Stimulated activated CD4-positive, alpha-beta T cell treated with anti-CD3 and anti-CD28 coated beads, Interleukin-15, amount 100 ng/mL, for 24 hours (primary cell): ENCODE measurements around the gene USP31.

ENCODE experiments used
- DNase-seq: peaks from one replicate; pipeline ENCODE4 v3.0.0-alpha.2; 2020

The USP31 gene

DNA sequence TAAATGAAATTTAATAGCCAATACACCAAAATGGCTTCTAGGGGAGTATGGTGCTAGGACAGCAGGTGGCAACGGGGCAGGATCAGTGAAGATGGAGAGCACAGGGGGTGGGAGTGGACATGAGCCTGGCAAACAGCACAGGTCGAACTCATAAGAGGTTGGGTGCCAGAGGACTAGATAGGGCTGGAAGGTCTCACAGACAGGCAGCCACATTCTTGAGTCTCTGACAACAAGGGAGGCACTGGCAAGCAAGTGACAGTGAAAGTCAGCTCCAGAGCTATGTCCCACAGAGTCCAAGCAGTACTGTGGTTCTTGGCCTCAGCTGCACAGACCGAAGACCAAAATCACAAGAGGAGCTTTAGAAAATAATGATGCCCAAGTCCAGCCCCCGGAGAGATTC, 61.2 kb downstream of the USP31 start:
- no peak for DNase-seq

DNA sequence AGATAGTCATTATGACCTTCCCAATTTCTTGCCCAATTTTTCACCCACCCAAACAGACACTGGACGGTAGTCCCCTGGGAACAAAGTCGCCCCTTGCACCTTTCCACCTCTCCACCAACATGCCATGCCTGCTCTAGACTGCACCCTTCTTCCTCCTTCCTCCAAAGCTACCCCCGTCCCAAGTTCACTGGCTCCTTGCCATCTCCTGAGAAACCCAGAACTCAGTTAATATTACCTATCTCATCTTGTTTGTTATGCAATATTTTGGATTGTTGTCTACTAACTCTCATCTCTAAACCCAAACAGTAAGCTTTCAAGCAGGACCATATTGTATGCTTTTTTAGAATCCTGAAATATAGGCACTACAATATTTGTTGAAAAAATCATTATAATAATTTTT, 63.3 kb downstream of the USP31 start:
- DNase-seq, result no peak

- no peak for DNase-seq
These were observed 67.0 kb downstream of the USP31 start for GRCh38 chr16:23082161-23082788.

GRCh38 chr16:23081675-23082119, 67.6 kb downstream of the USP31 start:
- no peak for DNase-seq

DNA sequence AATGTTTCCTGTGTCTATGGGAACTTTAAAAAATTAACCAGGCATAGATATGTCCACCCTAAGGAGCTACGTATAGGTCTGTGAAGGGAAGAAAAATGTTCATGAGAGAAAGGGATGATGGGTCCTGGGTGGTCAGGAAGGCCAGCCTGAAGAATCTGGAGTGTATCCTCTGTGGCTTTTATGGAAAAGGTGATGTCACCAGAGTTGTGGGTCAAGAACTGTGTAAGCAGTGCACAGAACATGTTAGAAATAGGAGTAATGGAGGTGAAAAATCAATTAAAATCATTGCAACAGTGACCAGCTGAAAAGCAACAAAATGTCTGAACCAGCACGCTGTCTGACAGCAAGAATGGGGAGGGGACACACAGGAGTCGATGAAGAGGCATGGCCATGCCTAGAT, 68.5 kb downstream of the USP31 start:
- no peak for DNase-seq

DNA sequence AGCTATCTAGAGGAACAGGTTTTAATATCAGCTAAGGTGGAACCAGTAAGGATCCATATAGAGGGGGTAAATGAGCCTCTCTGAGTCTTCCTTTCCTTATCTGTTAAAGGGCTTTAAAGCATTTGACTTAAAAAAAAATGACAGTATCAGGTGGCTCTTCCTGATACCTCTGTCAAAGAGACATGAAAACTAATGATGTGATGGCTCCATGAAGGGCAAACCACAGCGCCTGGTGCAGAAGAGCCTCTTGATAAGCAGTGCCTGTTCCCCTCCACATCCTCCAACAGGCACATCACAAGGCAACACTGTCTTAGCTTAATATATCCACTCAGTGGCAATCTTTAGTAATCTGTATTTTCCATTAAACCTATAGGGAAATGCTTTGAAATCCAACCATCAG, 68.9 kb downstream of the USP31 start:
- no peak for DNase-seq

DNA sequence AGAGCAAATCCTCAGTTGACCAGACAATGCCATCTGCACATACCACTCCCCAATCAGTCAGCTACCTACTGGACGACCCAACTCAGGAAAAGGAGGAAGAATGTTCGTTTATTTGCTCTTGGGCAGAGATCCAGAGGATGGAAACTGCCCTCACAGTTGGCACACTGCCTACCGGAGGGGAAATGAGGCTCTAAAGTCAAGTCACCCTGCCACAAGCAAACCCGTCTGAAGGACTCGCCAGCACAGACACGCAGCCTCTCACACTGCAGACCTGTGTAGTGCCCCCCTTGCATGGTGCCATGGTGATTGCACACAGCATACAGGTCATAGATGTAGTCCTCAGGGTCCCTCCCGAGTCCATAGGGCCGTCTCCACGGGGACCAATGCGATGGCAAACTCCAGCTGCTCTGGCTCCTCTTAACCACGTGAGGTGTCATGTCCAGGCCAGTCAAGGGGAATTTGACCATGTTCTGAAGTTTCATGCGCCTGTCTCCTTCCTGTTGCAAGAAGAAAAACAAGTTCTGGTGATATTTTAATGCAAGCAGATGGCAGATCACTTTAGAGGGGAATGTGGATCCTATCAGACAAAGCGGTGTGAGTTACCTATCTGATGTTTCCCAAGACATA, 69.5 kb downstream of the USP31 start:
- DNase-seq, result no peak

DNA sequence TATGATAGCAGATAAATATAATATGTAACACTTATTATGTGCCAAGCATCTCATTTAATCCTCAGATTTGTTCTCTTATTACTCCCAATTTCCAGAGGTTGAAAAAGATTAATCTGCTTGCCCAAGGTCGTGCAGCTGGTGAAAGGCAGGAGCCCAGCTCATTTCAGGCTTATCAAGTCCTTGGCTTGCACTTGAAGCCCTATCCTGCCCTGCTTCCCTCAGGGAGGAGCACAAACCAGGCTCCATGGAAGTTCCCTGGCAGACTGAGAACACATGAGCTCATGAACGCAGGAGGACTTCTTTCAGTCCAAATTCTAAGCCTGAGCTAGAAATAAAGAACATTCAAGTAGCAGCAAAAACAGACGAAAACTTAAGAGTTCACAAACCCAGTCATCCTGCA, 74.8 kb downstream of the USP31 start:
- DNase-seq, result no peak

GRCh38 chr16:23072769-23073549, 76.3 kb downstream of the USP31 start:
- DNase-seq, result no peak

DNA sequence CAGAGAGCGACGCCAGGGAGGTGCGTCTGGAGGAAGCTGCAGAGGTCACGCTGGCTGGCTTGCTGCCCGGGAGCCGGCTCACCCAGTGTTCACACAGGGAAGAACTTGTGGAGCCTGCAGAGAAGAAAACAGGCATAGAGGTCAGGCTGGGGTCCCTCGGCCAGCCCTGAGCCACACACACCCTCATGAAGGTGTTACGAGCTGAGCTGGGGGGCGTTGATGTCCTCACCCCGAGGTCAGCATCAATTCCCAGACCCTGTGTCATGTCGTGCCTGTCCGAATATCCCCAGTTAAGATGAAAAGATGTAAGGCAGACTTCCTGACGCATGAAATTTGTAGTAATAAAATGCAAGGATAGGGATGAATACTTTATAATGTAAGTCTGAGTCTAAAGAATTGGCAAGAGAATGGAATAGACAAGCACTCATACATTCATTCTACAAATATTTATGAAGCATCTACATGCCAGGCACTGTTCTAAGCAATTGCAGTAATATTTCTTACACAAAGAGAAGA, 77.1 kb downstream of the USP31 start:
- no peak for DNase-seq

DNA sequence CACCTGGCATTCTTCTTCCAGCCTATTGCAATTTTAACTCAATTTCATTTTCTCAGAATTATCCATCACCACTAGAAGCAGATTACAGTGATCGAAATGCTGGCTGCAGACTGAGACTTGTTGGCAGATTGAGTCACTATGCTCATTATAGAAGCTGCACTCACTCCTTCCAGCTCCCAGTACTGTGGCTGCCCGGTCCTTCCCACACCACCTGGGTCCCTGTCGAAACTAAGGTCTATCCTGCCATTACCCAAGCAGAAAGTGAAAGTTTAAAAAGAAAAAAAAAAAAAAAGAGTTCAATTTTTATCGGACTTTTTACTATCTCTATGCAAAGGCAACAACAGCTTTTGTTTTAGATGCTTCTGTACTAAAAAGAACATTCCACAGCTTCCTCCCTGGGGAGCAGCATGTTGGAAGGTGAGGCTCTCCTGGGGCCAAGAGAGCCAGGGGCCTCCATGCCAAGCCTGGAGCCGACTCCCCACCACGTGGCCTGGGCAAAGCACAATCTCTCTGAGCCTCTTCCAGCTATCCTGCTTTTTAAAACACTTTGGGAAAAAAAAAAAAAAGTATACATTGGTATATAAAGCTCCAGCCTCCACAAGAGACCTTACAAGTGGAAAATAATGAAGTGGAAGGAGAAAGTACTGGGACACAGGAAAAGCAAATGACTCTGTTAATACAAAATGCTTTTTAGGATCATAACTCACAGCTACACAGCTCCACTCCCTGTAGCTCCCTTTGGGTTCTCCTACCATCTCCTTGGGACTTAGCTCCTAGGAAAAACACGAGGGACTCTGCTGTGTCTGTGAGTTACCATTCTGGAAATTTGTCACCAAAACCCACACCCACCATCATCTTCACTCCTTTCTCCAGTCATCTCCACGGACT, 77.8 kb downstream of the USP31 start:
- no peak for DNase-seq

DNA sequence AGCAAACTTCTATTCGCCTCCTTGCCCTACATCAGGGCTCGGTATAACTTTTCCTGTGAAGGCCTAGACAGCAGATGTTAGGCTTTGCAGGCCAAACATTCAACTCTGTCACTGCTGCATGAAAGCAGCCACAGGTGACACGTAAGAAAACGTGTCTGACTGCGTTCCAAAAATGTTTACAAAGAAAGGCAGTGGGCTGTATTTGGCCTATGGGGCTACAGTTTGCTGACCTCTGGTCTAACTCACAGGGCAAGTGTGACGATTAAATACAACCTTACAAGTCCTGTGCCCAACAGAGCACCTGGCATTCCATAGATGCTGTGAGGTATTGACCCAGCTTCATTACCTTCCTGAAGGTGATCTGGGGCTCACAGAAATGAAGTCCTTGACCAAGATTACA, 79.4 kb downstream of the USP31 start:
- DNase-seq, result no peak

GRCh38 chr16:23068079-23068736, 81.0 kb downstream of the USP31 start:
- no peak for DNase-seq

- no peak for DNase-seq
These were observed 82.6 kb downstream of the USP31 start for GRCh38 chr16:23066676-23067075.

DNA sequence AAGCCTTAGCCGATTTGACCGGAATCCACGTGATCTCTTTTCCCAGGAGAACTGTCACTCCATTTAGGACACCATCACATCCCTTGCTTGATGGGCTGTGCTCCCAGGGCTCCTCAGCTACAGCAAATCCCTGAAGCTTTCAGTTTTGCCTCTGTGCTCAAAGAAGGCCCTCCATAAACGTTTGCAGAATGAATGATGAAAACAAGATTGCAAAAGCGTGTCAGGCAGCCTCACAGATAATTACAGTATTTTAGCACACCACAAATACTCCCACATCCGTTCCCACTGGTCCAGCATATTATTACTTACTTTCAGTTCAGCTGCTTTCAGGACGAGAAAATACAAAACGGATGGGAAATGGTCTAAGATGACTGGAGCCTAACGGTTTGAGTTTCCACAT, 84.6 kb downstream of the USP31 start:
- DNase-seq, result no peak

DNA sequence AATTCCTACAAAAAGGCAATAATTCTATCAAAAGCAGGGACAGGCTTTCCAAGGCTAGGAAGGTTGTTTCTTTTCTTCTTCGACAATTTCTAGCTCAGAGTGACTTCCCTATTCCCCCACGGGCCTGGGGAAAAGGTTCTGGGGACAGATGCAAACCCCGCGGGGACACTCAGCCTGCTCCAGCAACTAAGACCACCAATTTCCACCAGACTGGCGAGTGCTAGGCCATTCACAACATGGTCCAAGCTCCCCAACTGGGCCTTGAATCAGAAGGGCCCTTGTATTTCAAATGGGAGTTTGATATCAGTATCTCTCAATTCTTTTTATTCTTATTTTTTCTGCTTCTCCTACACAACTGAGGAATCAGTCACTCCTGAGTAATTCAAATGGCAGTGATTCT, 86.7 kb downstream of the USP31 start:
- DNase-seq, result no peak

DNA sequence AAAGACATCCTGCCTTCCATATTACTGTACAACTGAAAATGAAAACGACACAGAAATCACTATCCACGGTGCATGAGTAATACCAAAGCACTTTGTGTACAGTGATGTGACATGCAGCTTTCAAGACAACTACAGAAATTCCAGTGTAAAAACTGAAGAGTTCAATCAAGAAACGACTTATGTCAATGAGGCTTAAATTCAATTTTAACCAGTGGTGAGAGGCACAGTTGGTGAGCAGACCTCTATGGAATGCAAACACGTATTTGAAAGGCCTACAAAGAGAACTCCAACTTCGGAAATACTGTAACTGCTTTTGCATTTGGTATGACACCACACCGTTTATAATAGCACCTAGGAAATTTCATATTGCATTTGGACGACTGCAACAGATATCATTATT, 87.6 kb downstream of the USP31 start:
- no peak for DNase-seq

- DNase-seq, result peak; percentile 72
These were observed 88.6 kb downstream of the USP31 start for GRCh38 chr16:23060458-23061320.

- no peak for DNase-seq
These were observed 89.8 kb downstream of the USP31 start for GRCh38 chr16:23059433-23059832.

- DNase-seq, result no peak
These were observed 90.7 kb downstream of the USP31 start for GRCh38 chr16:23058576-23058975.

DNA sequence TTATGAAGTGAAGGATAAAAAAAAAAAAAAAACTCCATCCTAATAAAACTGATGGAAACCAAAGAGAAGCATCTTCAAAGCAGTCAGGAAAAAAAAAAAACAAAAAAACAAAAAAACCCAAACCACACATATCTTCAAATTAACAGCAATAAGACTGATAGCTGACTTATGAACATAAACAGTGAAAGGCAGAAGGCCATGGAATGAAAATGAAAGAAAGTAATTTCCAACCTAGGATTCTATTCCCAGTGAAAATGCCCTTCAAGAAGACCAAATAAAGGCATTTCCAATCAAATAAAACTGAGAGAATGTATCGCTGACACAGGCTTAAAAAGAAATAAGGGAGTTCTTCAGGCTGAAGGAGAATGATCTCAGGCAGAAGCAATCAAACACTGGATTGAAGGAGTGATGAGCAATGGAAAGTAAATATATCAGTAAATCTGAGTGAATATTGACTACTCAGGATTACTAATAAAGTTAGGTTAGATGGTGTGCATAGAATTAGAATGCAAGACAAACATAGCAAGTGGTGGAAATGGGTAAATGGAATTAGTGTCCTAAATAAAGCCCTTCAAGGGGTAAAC, 92.1 kb downstream of the USP31 start:
- no peak for DNase-seq
